HepG2 (cell line): ENCODE measurements around the gene AKAP8L. TPM values are rescaled to one million over a fixed set of nuclear protein-coding genes. Genes with fewer than 3 reads are reported as not detected.

Experiments used
- ARID2 ChIP-seq: sonication (generic); formaldehyde crosslinking; IDR thresholded peaks from 2 replicates; pipeline ENCODE4 v1.8.1; 2022; ENCODE audit warnings: mild to moderate bottlenecking, missing genetic modification reagents, borderline replicate concordance
- ELF1 ChIP-seq: sonication (generic); formaldehyde crosslinking; IDR thresholded peaks from 2 replicates; pipeline ENCODE4 v1.4.0; 2020; ENCODE audit warnings: missing genetic modification reagents
- ETV5 ChIP-seq: IDR thresholded peaks from 2 replicates; pipeline ENCODE4 v1.6.1; 2018; ENCODE audit warnings: missing biosample characterization, missing genetic modification reagents, inconsistent platforms, borderline replicate concordance
- GATAD2A ChIP-seq: IDR thresholded peaks from 2 replicates; pipeline ENCODE4 v1.6.1; 2016
- GMEB1 ChIP-seq: sonication (generic); formaldehyde crosslinking; IDR thresholded peaks from 2 replicates; pipeline ENCODE4 v1.5.1; 2020; ENCODE audit warnings: missing genetic modification reagents, mild to moderate bottlenecking, borderline replicate concordance
- MAX ChIP-seq: IDR thresholded peaks from 2 replicates; pipeline ENCODE4 v1.6.1; 2012; ENCODE audit warnings: inconsistent platforms
- MLX ChIP-seq: IDR thresholded peaks from 2 replicates; pipeline ENCODE4 v1.6.1; 2016
- MNT ChIP-seq: fragments of 450-650 bp; IDR thresholded peaks from 2 replicates; pipeline ENCODE4 v1.6.1; 2016
- PAWR ChIP-seq: sonication (generic); formaldehyde crosslinking; IDR thresholded peaks from 2 replicates; pipeline ENCODE4 v1.4.0; 2020; ENCODE audit warnings: missing genetic modification reagents, mild to moderate bottlenecking, borderline replicate concordance
- POLR2G ChIP-seq: fragments of 200-400 bp; formaldehyde crosslinking; IDR thresholded peaks from 2 replicates; pipeline ENCODE4 v1.6.1; 2018; ENCODE audit warnings: mild to moderate bottlenecking, low read depth, low read length, moderate library complexity
- SPEN ChIP-seq: sonication (generic); formaldehyde crosslinking; IDR thresholded peaks from 2 replicates; pipeline ENCODE4 v1.5.1; 2020; ENCODE audit warnings: low read depth, mild to moderate bottlenecking, missing genetic modification reagents
- SRSF4 ChIP-seq: fragments of 200-400 bp; formaldehyde crosslinking; IDR thresholded peaks from one replicate; pipeline ENCODE4 v1.6.1; 2018; ENCODE audit warnings: mild to moderate bottlenecking, low read depth, low read length, moderate library complexity; ENCODE audit not compliant: poor library complexity, severe bottlenecking
- TAF1 ChIP-seq: sonication (generic); formaldehyde crosslinking; IDR thresholded peaks from 2 replicates; pipeline ENCODE4 v1.4.0; 2020; ENCODE audit warnings: missing genetic modification reagents
- XRCC5 ChIP-seq: fragments of 200-400 bp; formaldehyde crosslinking; optimal IDR thresholded peaks from 2 replicates; pipeline ENCODE3; 2017; ENCODE audit warnings: mild to moderate bottlenecking, low read length
- ZBTB4 ChIP-seq: sonication (generic); formaldehyde crosslinking; IDR thresholded peaks from 2 replicates; pipeline ENCODE4 v1.4.0; 2020; ENCODE audit warnings: missing genetic modification reagents, mild to moderate bottlenecking, borderline replicate concordance
- ZNF138 ChIP-seq: sonication (generic); formaldehyde crosslinking; IDR thresholded peaks from 2 replicates; pipeline ENCODE4 v1.5.0; 2020; ENCODE audit warnings: mild to moderate bottlenecking, low read depth, missing genetic modification reagents
- ZNF354B ChIP-seq: sonication (generic); formaldehyde crosslinking; IDR thresholded peaks from 2 replicates; pipeline ENCODE4 v1.8.0; 2022; ENCODE audit warnings: mild to moderate bottlenecking, missing genetic modification reagents
- ZNF383 ChIP-seq: sonication (generic); formaldehyde crosslinking; IDR thresholded peaks from 2 replicates; pipeline ENCODE4 v1.4.0; 2020; ENCODE audit warnings: missing genetic modification reagents, mild to moderate bottlenecking, borderline replicate concordance
- ZNF549 ChIP-seq: sonication (generic); formaldehyde crosslinking; IDR thresholded peaks from 2 replicates; pipeline ENCODE4 v1.5.0; 2020; ENCODE audit warnings: missing genetic modification reagents
- ZNF556 ChIP-seq: sonication (generic); formaldehyde crosslinking; IDR thresholded peaks from 2 replicates; pipeline ENCODE4 v1.4.0; 2020; ENCODE audit warnings: mild to moderate bottlenecking, missing genetic modification reagents, borderline replicate concordance
- ZNF737 ChIP-seq: sonication (generic); formaldehyde crosslinking; IDR thresholded peaks from 2 replicates; pipeline ENCODE4 v1.5.0; 2020; ENCODE audit warnings: missing genetic modification reagents, mild to moderate bottlenecking, borderline replicate concordance
- ZNF768 ChIP-seq: sonication (generic); formaldehyde crosslinking; IDR thresholded peaks from 2 replicates; pipeline ENCODE4 v1.4.0; 2020; ENCODE audit warnings: missing genetic modification reagents
- polyA plus RNA-seq, 8 experiments: library from polyadenylated mRNA; depleted of rRNA in 3 of 8; stranded (reverse) in 7 of 8; unstranded in 1 of 8; fragments of >200 nt; fragmentation: Illumina TruSeq in 4 of 8; extraction: Trizol in 4 of 8; gene quantifications; 2 replicates each; pipeline versions ENCODE4 v1.2.1 to v1.2.3, GENCODE V29; 2011 to 2016; ENCODE audit warnings: low read depth in 4 of 8, missing spikeins in 1 of 8, mixed read lengths in 1 of 8; ENCODE audit not compliant: insufficient read depth in 1 of 8
- total RNA-seq, 5 experiments: library from RNA; depleted of rRNA; stranded (reverse); fragments of >200 nt; fragmentation: Illumina TruSeq; extraction: Trizol; gene quantifications; 2 replicates each; pipeline ENCODE4 v1.2.3, GENCODE V29; 2016; ENCODE audit warnings: low read depth in 1 of 5

Gene AKAP8L
- total and polyA plus RNA-seq, 2 of the 13 experiments (the other 11 are each of a cell fraction or from before 2014, with no cell fraction given), result 48.2 to 49.6 TPM

GRCh38 chr19:15452111-15453047, 33.6 kb upstream of the AKAP8L start (continued):
- no peak for TF ChIP-seq ZBTB4 (CRISPR knock-in tag)
- TF ChIP-seq ZNF549 (CRISPR knock-in tag), result no peak
- peak; percentile 100 for TF ChIP-seq ZNF768
- no peak for TF ChIP-seq ZNF737 (CRISPR knock-in tag)
- no peak for TF ChIP-seq PAWR (CRISPR knock-in tag)
- TF ChIP-seq ARID2 (CRISPR knock-in tag), result no peak
- no peak for TF ChIP-seq SRSF4
- peak; percentile 32; the same call in 1 of the 2 replicates for TF ChIP-seq TAF1 (CRISPR knock-in tag)
- no peak for TF ChIP-seq MAX
- no peak for TF ChIP-seq ZNF138 (CRISPR knock-in tag)
- no peak for TF ChIP-seq MLX
- no peak for TF ChIP-seq XRCC5
- TF ChIP-seq SPEN (CRISPR knock-in tag), result no peak
- no peak for TF ChIP-seq ELF1
- TF ChIP-seq ETV5 (CRISPR knock-in tag), result no peak
- TF ChIP-seq ZNF556 (CRISPR knock-in tag), result no peak
- no peak for TF ChIP-seq POLR2G
- TF ChIP-seq GATAD2A (CRISPR knock-in tag), result no peak
- no peak for TF ChIP-seq MNT
- TF ChIP-seq ZNF383 (CRISPR knock-in tag), result no peak
- no peak for TF ChIP-seq ZNF354B (CRISPR knock-in tag)
- TF ChIP-seq GMEB1 (CRISPR knock-in tag), result no peak
